ENCODE data around the gene GIPC3. TPM values are rescaled to one million over a fixed set of nuclear protein-coding genes. Genes with fewer than 3 reads are reported as not detected.

GIPC3 gene
- total RNA-seq, 5 donors from 2014 or later (not counting 1 experiment from before 2014, with no cell fraction given), result 1.5 to 4.3 (median 2.7) TPM

GRCh38 chr19:3573858-3574637, 11.2 kb upstream of the GIPC3 start:
- CTCF ChIA-PET, result no interaction called here
- POLR2A ChIA-PET, result no interaction called here

DNA sequence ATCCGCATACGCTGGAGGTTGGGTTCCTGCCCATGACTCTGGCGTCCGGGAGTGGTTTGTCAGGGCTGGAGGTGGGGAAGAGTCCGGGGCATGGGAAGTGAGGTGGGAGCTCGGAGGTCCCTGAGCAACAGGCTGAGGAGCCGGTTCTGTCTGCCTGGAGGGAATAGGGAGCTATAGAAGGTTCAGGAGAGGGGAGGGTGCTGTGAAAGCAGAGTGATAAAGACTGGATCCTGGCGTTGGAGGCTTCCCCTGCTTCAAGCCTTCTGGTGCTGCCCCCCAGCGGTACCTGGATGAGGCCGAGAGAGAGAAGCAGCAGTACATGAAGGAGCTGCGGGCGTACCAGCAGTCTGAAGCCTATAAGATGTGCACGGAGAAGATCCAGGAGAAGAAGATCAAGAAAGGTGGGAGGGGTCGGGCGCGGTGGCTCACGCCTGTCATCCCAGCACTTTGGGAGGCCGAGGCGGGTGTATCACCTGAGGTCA, 10.0 kb upstream of the GIPC3 start:
- peaks cover 11% of the 10 kb centered on the region for H3K36me3 Mint-ChIP-seq
- POLR2A ChIA-PET, result interaction anchor here in 1 of 2 donors (0.6 kb wide), 1 partner anchor 7 kb away, joined by 6 read pairs; no protein-coding TSS in a partner anchor
- peaks cover 7 to 8% of the 10 kb centered on the region in 2 donors for H3K36me3 ChIP-seq (ENCODE audit: control insufficient read depth in 2 of 2, extremely low read depth in 1 of 2, insufficient read depth in 1 of 2, low read length in 1 of 2)
- no peak overlapping the region for H3K27ac ChIP-seq (ENCODE audit: low read length)
- H3K4me1 Mint-ChIP-seq, result peaks cover 14 to 21% (median 18%) of the 10 kb centered on the region in 3 donors
- WGBS (ENCODE audit: insufficient coverage), result 95% methylated on average over 13 of the region's 19 CpGs
- ATAC-seq (replicated peaks in 1 of 4) (no peak), DNase-seq (peak in 7 of 35 experiments; percentile 26 to 44 (median 32))
- H3K4me1 ChIP-seq (ENCODE audit: control insufficient read depth in 1 of 2, extremely low read depth in 1 of 2, insufficient read depth in 2 of 2, low read length in 2 of 2), result peaks cover 8 to 22% of the 10 kb centered on the region in 2 experiments
- no peaks in the 10 kb centered on the region for H3K9me3 Mint-ChIP-seq
- no peaks in the 10 kb centered on the region for H3K27me3 Mint-ChIP-seq
- H3K4me3 Mint-ChIP-seq, result peak overlapping the region in 2 of 3 donors; percentile 47 to 49
- H3K9me3 ChIP-seq, result no peaks in the 10 kb centered on the region
- no peaks in the 10 kb centered on the region for H3K27me3 ChIP-seq (replicated peaks in 1 of 2; ENCODE audit: control insufficient read depth in 2 of 2, extremely low read depth in 1 of 2, insufficient read depth in 2 of 2, low read length in 1 of 2)
- CTCF ChIA-PET, result interaction anchor here (0.5 to 0.8 kb wide), 2 partner anchors 23 to 122 kb away, joined by 4 read pairs; no protein-coding TSS in a partner anchor
- H3K27ac Mint-ChIP-seq, result peak overlapping the region; percentile 31 to 39
- H3K4me3 ChIP-seq (ENCODE audit: control insufficient read depth in 1 of 2, extremely low read depth in 1 of 2, low read length in 1 of 2), result no peak overlapping the region

More at GRCh38 chr19:3573858-3574637, 11.2 kb upstream of the GIPC3 start:
- no peak overlapping the region for H3K27ac ChIP-seq (ENCODE audit: low read length)
- peaks cover 8 to 22% of the 10 kb centered on the region in 2 experiments for H3K4me1 ChIP-seq (ENCODE audit: control insufficient read depth in 1 of 2, extremely low read depth in 1 of 2, insufficient read depth in 2 of 2, low read length in 2 of 2)
- no peaks in the 10 kb centered on the region for H3K27me3 ChIP-seq (replicated peaks in 1 of 2; ENCODE audit: control insufficient read depth in 2 of 2, extremely low read depth in 1 of 2, insufficient read depth in 2 of 2, low read length in 1 of 2)
- Mint-ChIP-seq H3K4me1 (peaks cover 14 to 21% (median 18%) of the 10 kb centered on the region in 3 donors), H3K27me3 (no peaks in the 10 kb centered on the region), H3K9me3 (no peaks in the 10 kb centered on the region), H3K4me3 (peak overlapping the region; percentile 68 to 77 (median 71)), H3K36me3 (peaks cover 11% of the 10 kb centered on the region), H3K27ac (no peak overlapping the region)
- H3K9me3 ChIP-seq, result no peaks in the 10 kb centered on the region
- WGBS (ENCODE audit: insufficient coverage), result 67% methylated on average over 46 of the region's 55 CpGs
- DNase-seq (peak; percentile 41 to 86 (median 75)), ATAC-seq (replicated peaks in 1 of 4) (peak in 1 of 4 experiments; percentile 7)
- peak overlapping the region; percentile 74 to 77 for H3K4me3 ChIP-seq (ENCODE audit: control insufficient read depth in 1 of 2, extremely low read depth in 1 of 2, low read length in 1 of 2)
- H3K36me3 ChIP-seq (ENCODE audit: control insufficient read depth in 2 of 2, extremely low read depth in 1 of 2, insufficient read depth in 1 of 2, low read length in 1 of 2), result peaks cover 7 to 8% of the 10 kb centered on the region in 2 donors

GRCh38 chr19:3575949-3576673, 9.2 kb upstream of the GIPC3 start:
- Mint-ChIP-seq H3K9me3 (no peaks in the 10 kb centered on the region), H3K4me3 (no peak overlapping the region), H3K4me1 (peaks cover 14 to 21% (median 18%) of the 10 kb centered on the region in 3 donors), H3K27me3 (no peaks in the 10 kb centered on the region), H3K27ac (no peak overlapping the region), H3K36me3 (peaks cover 11% of the 10 kb centered on the region)
- no peak overlapping the region for H3K27ac ChIP-seq (ENCODE audit: low read length)
- no peaks in the 10 kb centered on the region for H3K9me3 ChIP-seq
- peaks cover 8 to 22% of the 10 kb centered on the region in 2 experiments for H3K4me1 ChIP-seq (ENCODE audit: control insufficient read depth in 1 of 2, extremely low read depth in 1 of 2, insufficient read depth in 2 of 2, low read length in 2 of 2)
- 97% methylated on average over 25 of the region's 29 CpGs for WGBS (ENCODE audit: insufficient coverage)
- no peaks in the 10 kb centered on the region for H3K27me3 ChIP-seq (replicated peaks in 1 of 2; ENCODE audit: control insufficient read depth in 2 of 2, extremely low read depth in 1 of 2, insufficient read depth in 2 of 2, low read length in 1 of 2)
- ATAC-seq (replicated peaks in 1 of 4), result no peak
- ChIA-PET POLR2A (no interaction called here), CTCF (interaction anchor here in 1 of 2 donors (0.8 kb wide), 1 partner anchor 121 kb away, joined by 4 read pairs; no protein-coding TSS in a partner anchor)
- H3K4me3 ChIP-seq (ENCODE audit: control insufficient read depth in 1 of 2, extremely low read depth in 1 of 2, low read length in 1 of 2), result no peak overlapping the region
- peaks cover 7 to 8% of the 10 kb centered on the region in 2 donors for H3K36me3 ChIP-seq (ENCODE audit: control insufficient read depth in 2 of 2, extremely low read depth in 1 of 2, insufficient read depth in 1 of 2, low read length in 1 of 2)
- DNase-seq, result no peak

DNA sequence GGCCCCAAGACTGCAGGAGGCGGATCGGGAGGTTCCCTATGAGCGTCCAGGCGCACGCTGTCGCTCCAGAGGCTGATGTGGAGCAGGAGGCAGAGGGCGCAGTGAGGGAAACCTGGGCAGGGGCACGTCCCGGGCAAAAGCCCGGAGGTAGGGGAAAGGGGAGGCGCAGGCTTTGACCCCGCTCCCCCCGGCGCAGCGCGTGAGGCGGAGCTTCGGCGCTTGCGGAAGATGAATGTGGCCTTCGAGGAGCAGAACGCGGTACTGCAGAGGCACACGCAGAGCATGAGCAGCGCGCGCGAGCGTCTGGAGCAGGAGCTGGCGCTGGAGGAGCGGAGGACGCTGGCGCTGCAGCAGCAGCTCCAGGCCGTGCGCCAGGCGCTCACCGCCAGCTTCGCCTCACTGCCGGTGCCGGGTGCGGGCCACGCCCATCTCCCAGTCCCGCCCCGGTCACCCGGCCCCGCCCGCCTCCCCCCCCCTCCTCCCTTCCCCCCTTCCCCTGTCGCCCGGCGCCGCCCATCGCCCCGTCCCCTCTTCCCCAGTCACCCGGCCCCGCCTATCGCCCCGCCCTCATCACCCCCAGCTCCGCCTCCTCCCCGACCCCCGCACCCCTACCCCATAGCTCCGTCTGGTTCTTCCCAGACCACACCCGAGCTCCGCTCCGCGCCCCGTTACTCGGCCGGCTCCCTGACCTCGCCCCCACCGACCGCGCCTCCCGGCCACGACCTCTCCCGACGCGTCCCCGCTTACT, 8.4 kb upstream of the GIPC3 start:
- Histone ChIP-seq H3K4me1 (ENCODE audit: control insufficient read depth in 1 of 2, extremely low read depth in 1 of 2, insufficient read depth in 2 of 2, low read length in 2 of 2) (peaks cover 8 to 19% of the 10 kb centered on the region in 2 experiments), H3K27ac (ENCODE audit: low read length) (no peak overlapping the region), H3K36me3 (ENCODE audit: control insufficient read depth in 2 of 2, extremely low read depth in 1 of 2, insufficient read depth in 1 of 2, low read length in 1 of 2) (peaks cover 7 to 8% of the 10 kb centered on the region in 2 donors), H3K27me3 (replicated peaks in 1 of 2; ENCODE audit: control insufficient read depth in 2 of 2, extremely low read depth in 1 of 2, insufficient read depth in 2 of 2, low read length in 1 of 2) (no peaks in the 10 kb centered on the region), H3K9me3 (no peaks in the 10 kb centered on the region), H3K4me3 (ENCODE audit: control insufficient read depth in 1 of 2, extremely low read depth in 1 of 2, low read length in 1 of 2) (no peak overlapping the region)
- Mint-ChIP-seq H3K36me3 (peaks cover 11% of the 10 kb centered on the region), H3K27ac (no peak overlapping the region), H3K27me3 (no peaks in the 10 kb centered on the region), H3K9me3 (no peaks in the 10 kb centered on the region), H3K4me1 (peaks cover 10 to 17% (median 11%) of the 10 kb centered on the region in 3 donors), H3K4me3 (no peak overlapping the region)
- 94% methylated on average over 41 of the region's 78 CpGs for WGBS (ENCODE audit: insufficient coverage)
- ChIA-PET CTCF (no interaction called here), POLR2A (interaction anchor here in 1 of 2 donors (0.6 to 0.7 kb wide), 2 partner anchors 9 to 29 kb away, joined by 3 to 10 read pairs; no protein-coding TSS in a partner anchor)
- ATAC-seq (replicated peaks in 1 of 4) (no peak), DNase-seq (no peak)

GRCh38 chr19:3577723-3578344, 7.4 kb upstream of the GIPC3 start:
- H3K4me1 Mint-ChIP-seq, result peaks cover 5 to 10% (median 6%) of the 10 kb centered on the region in 3 donors
- no peaks in the 10 kb centered on the region for H3K27me3 ChIP-seq (replicated peaks in 1 of 2; ENCODE audit: control insufficient read depth in 2 of 2, extremely low read depth in 1 of 2, insufficient read depth in 2 of 2, low read length in 1 of 2)
- no peak overlapping the region for H3K4me3 ChIP-seq (ENCODE audit: control insufficient read depth in 1 of 2, extremely low read depth in 1 of 2, low read length in 1 of 2)
- peaks cover 11% of the 10 kb centered on the region for H3K36me3 Mint-ChIP-seq
- H3K9me3 Mint-ChIP-seq, result no peaks in the 10 kb centered on the region
- CTCF ChIA-PET, result no interaction called here
- no peaks in the 10 kb centered on the region for H3K9me3 ChIP-seq
- H3K36me3 ChIP-seq (ENCODE audit: control insufficient read depth in 2 of 2, extremely low read depth in 1 of 2, insufficient read depth in 1 of 2, low read length in 1 of 2), result peaks cover 7 to 8% of the 10 kb centered on the region in 2 donors
- 97% methylated on average over 59 of the region's 60 CpGs for WGBS (ENCODE audit: insufficient coverage)
- no peak overlapping the region for H3K27ac Mint-ChIP-seq
- DNase-seq, result no peak
- H3K27me3 Mint-ChIP-seq, result no peaks in the 10 kb centered on the region
- ATAC-seq (replicated peaks in 1 of 4), result no peak
- POLR2A ChIA-PET, result interaction anchor here in 1 of 2 donors (0.6 kb wide), 1 partner anchor 30 kb away, joined by 10 read pairs; no protein-coding TSS in a partner anchor
- H3K4me3 Mint-ChIP-seq, result no peak overlapping the region
- H3K4me1 ChIP-seq (ENCODE audit: control insufficient read depth in 1 of 2, extremely low read depth in 1 of 2, insufficient read depth in 2 of 2, low read length in 2 of 2), result peaks cover 3 to 13% of the 10 kb centered on the region in 2 experiments
- H3K27ac ChIP-seq (ENCODE audit: low read length), result no peak overlapping the region

Data from T-cell (primary cell).